ENCODE measurements around the gene USP12.

USP12 gene

GRCh38 chr13:27065582-27065981, 106.0 kb downstream of the USP12 start:
- no peak for DNase-seq

GRCh38 chr13:27064252-27064995, 107.2 kb downstream of the USP12 start:
- no peak for DNase-seq

GRCh38 chr13:27057817-27058216, 113.8 kb downstream of the USP12 start:
- no peak for DNase-seq

- DNase-seq: no peak
Observed at GRCh38 chr13:27055526-27055925, 116.1 kb downstream of the USP12 start.

- no peak for DNase-seq
Observed at GRCh38 chr13:27054760-27055159, 116.9 kb downstream of the USP12 start.

GRCh38 chr13:27053902-27054595, 117.6 kb downstream of the USP12 start:
- DNase-seq: no peak

- DNase-seq: no peak
Observed at GRCh38 chr13:27053210-27053884, 118.3 kb downstream of the USP12 start.

- DNase-seq: no peak
Observed at GRCh38 chr13:27052551-27053208, 118.9 kb downstream of the USP12 start.

GRCh38 chr13:27047081-27047480, 124.5 kb downstream of the USP12 start:
- no peak for DNase-seq

- no peak for DNase-seq
Observed at GRCh38 chr13:27044837-27045570, 126.6 kb downstream of the USP12 start.

- no peak for DNase-seq
Observed at GRCh38 chr13:27043013-27043412, 128.6 kb downstream of the USP12 start.

- no peak for DNase-seq
Observed at GRCh38 chr13:27041341-27041740, 130.3 kb downstream of the USP12 start.

GRCh38 chr13:27040826-27041108, 130.8 kb downstream of the USP12 start:
- no peak for DNase-seq

GRCh38 chr13:27039171-27039701, 132.4 kb downstream of the USP12 start:
- DNase-seq: no peak

GRCh38 chr13:27038323-27038722, 133.3 kb downstream of the USP12 start:
- DNase-seq: no peak

GRCh38 chr13:27037571-27037970, 134.0 kb downstream of the USP12 start:
- no peak for DNase-seq

- no peak for DNase-seq
Observed at GRCh38 chr13:27037171-27037570, 134.4 kb downstream of the USP12 start.

GRCh38 chr13:27036236-27036981, 135.2 kb downstream of the USP12 start:
- no peak for DNase-seq

- DNase-seq: no peak
Observed at GRCh38 chr13:27035892-27036235, 135.7 kb downstream of the USP12 start.

GRCh38 chr13:27034678-27035111, 136.9 kb downstream of the USP12 start:
- no peak for DNase-seq

GRCh38 chr13:27028683-27029480, 142.7 kb downstream of the USP12 start:
- no peak for DNase-seq

Data from NCI-H1105 (cell line).